Measurements from ENCODE around the gene RNASEH2B.

RNASEH2B gene

DNA sequence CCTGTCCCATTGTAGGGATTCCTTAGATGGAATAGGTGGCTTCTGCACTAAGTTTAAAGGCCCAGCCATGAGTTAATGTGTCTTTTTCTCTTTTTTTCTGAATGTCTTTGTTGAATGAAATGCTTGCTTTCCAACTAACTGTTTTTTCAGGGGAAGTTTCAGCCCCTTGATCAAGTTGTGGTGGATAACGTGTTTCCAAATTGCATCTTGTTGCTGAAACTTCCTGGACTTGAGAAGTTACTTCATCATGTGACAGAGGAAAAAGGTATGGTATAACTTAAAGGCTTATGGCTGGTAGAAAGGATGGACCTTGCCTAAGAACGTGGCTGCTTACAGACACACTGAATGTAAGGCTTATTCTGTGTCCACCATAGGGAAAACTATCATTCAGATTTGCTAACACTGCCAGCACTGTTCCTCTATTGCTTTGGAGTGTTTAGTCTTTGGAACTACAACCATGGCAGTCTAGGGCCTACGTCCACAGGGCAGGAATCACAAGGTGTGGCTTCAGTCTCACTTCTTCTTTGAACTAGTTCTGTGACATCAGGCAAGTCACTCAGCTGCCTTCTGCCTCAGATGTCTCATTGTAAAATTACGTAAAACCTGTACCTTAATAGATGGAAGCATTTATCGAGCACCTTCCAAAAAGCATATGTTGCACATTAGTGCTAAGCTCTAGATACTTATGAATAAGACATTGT is 25.3 kb downstream of the RNASEH2B start:
- H3K27ac ChIP-seq, result no peak overlapping the region
- TF ChIP-seq, protein P1, sequence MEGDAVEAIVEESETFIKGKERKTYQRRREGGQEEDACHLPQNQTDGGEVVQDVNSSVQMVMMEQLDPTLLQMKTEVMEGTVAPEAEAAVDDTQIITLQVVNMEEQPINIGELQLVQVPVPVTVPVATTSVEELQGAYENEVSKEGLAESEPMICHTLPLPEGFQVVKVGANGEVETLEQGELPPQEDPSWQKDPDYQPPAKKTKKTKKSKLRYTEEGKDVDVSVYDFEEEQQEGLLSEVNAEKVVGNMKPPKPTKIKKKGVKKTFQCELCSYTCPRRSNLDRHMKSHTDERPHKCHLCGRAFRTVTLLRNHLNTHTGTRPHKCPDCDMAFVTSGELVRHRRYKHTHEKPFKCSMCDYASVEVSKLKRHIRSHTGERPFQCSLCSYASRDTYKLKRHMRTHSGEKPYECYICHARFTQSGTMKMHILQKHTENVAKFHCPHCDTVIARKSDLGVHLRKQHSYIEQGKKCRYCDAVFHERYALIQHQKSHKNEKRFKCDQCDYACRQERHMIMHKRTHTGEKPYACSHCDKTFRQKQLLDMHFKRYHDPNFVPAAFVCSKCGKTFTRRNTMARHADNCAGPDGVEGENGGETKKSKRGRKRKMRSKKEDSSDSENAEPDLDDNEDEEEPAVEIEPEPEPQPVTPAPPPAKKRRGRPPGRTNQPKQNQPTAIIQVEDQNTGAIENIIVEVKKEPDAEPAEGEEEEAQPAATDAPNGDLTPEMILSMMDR (IDR thresholded peaks at IDR 0.05), result no peak
- TF ChIP-seq ZFX (IDR thresholded peaks at IDR 0.05; ENCODE audit: borderline replicate concordance), result no peak

DNA sequence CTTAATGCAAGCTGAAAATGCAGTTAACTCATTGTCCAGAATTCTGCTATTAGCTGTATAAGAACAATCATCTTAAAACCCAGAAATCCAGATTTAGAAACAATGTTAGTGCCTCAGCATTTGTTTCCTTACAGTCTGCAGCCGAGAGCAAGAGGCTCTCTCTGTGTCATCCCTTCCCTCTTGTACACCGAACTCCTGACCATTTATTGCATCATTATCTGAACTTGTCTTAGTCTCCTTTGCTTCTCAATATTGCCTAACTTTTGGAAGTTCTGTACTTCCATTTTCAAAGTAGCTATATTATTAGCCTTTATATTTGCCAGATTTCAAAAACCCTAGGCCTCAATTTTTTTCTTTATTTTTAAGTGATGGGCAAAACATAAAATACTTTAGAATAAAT is 27.1 kb downstream of the RNASEH2B start:
- no peak for TF ChIP-seq ZFX (IDR thresholded peaks at IDR 0.05; ENCODE audit: borderline replicate concordance)
- TF ChIP-seq, protein P1 (IDR thresholded peaks at IDR 0.05), result no peak
- no peak overlapping the region for H3K27ac ChIP-seq

DNA sequence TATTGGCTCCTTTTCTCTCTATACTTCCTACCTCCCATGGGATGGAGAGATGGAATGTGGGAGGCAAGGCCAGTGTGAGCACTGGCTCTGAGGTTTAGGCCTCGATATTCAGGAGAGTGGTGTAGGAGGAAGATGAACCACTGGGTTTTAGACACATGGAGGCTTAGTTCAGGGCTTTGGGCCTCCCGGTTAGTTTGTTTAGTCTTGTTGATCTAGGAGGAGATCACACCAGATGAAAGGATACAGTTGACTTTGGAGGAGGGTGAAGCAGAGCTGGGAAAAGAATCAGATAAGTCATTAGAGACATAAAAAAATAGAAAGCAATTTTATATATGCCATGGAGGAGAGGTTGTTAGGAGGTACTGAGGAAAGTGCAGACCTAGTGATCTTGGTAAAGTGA is 30.9 kb downstream of the RNASEH2B start:
- H3K27ac ChIP-seq, result peak overlapping the region; percentile 42
- TF ChIP-seq ZFX (IDR thresholded peaks at IDR 0.05; ENCODE audit: borderline replicate concordance), result no peak
- TF ChIP-seq, protein P1 (IDR thresholded peaks at IDR 0.05), result no peak

DNA sequence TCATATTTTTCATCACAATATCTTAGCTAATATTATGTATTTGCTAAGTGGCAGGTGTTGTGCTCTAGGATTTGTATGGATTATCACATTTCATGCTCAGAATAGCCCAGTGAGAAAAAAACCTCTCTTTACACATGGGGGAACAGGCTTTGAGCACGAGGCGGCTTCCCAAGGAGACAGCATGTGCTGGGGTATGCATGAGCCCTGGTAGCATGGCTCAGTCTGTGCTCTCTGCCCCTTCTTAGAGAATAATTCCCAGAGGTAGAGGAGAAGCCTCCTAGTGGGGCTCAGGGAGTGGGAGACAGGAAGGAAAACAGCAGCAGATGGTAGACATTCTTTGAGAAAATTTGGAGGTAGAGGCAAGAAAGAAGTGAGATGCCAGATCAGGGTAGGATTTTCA is 31.6 kb downstream of the RNASEH2B start:
- no peak for TF ChIP-seq ZFX (IDR thresholded peaks at IDR 0.05; ENCODE audit: borderline replicate concordance)
- TF ChIP-seq, protein P1 (IDR thresholded peaks at IDR 0.05), result no peak
- H3K27ac ChIP-seq, result 0 out of 2 replicates have a peak overlapping the region, but pooled peaks have one; percentile 42

DNA sequence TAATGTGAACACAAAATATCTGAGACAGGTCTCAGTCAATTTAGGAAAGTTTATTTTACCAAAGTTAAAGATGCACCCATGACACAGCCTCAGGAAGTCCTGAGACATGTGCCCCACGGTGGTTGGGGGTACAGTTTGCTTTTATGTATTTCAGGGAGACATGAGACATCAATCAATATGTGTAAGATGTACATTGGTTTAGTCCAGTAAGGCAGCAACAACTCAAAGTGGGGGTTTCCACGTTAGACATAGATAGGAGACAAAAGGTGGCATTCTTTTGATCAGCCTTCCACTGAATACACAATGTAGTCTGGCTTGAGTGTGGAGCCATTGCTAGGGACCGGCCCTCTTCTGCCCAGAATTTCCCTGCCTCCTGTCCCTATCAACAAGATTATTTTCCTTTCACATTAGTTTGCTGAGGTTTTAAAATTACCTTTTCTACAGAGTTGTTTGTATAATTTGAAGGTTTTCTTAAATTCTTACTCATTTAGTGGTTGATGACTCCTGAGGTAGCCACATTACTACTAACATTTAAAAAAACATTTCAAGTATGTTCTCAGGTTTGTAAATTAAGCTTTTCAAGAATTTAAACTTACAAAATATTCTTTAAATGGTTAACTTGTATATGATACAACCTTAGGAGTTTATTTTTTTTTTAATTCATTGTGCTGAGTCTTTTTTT is 33.2 kb downstream of the RNASEH2B start:
- TF ChIP-seq, protein P1 (IDR thresholded peaks at IDR 0.05), result no peak
- TF ChIP-seq ZFX (IDR thresholded peaks at IDR 0.05; ENCODE audit: borderline replicate concordance), result no peak
- no peak overlapping the region for H3K27ac ChIP-seq

DNA sequence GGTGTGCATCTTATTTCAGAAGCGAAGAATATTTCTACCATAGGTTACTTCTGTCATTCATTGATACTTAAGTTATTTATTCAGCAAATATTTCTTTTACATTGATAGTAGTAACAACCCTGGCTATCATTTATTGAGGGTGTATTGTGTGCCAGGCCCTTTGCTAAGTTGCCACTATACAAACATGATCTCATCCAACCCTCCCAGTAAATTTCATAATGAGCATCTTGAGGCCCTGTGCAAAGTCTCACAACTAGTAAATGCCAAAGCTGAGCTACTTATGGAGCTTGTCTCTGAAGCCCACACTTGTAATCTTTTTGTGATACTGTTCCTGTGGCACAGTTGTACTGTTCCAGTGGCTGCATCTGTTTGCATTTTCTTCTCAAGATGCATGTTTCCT is 36.1 kb downstream of the RNASEH2B start:
- H3K27ac ChIP-seq, result no peak overlapping the region
- no peak for TF ChIP-seq ZFX (IDR thresholded peaks at IDR 0.05; ENCODE audit: borderline replicate concordance)
- TF ChIP-seq, protein P1 (IDR thresholded peaks at IDR 0.05), result no peak

DNA sequence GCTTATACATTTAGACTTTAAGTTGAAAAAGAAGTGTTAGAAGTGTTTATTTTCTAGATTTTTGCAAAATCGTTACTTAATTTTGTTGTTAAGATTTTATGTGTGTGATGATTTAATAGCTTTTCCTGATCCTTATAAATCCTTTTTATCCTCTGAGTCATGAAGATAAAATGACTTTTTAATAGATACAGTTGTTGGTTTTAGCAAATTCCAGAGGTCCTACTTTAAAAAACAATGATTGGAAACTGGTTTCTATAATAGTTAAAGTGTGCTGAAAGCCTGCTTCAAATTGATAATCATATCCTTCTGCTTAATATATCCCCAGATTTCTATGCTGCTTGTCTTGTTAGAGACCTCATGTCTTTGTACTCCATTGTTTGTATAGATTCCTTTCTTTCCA is 39.0 kb downstream of the RNASEH2B start:
- no peak overlapping the region for H3K27ac ChIP-seq
- TF ChIP-seq ZFX (IDR thresholded peaks at IDR 0.05; ENCODE audit: borderline replicate concordance), result no peak
- TF ChIP-seq, protein P1 (IDR thresholded peaks at IDR 0.05), result no peak
